DOHH2 (cell line): ENCODE results near the gene SLC16A13.

Source experiments
- CTCF ChIP-seq: fragments of 200-600 bp; sonication (generic); IDR thresholded peaks from one replicate; pipeline ENCODE4 v1.5.1; 2014; ENCODE audit warnings: antibody characterized with exemption, mild to moderate bottlenecking, low read depth, low read length; ENCODE audit not compliant: poor library complexity, severe bottlenecking
- EZH2phosphoT487 ChIP-seq: fragments of 200-600 bp; sonication (generic); IDR thresholded peaks from 2 replicates; pipeline ENCODE4 v1.6.1; 2017; ENCODE audit warnings: borderline replicate concordance, mild to moderate bottlenecking, antibody characterized with exemption, low read length, moderate library complexity, mixed read lengths

- TF ChIP-seq CTCF (no peak), EZH2phosphoT487 (no peak)
Measured at GRCh38 chr17:7042501-7043181, 6.8 kb downstream of the SLC16A13 start.
